HG02943 (cell line): ENCODE data around the gene MPRIP.

Source experiments
- ATAC-seq: cut with Tn5 transposase; IDR thresholded peaks from one replicate; pipeline ENCODE4 v1.9.1; 2021; ENCODE audit warnings: mild to moderate bottlenecking, low read depth, moderate library complexity; ENCODE audit not compliant: unreplicated experiment

MPRIP gene

DNA sequence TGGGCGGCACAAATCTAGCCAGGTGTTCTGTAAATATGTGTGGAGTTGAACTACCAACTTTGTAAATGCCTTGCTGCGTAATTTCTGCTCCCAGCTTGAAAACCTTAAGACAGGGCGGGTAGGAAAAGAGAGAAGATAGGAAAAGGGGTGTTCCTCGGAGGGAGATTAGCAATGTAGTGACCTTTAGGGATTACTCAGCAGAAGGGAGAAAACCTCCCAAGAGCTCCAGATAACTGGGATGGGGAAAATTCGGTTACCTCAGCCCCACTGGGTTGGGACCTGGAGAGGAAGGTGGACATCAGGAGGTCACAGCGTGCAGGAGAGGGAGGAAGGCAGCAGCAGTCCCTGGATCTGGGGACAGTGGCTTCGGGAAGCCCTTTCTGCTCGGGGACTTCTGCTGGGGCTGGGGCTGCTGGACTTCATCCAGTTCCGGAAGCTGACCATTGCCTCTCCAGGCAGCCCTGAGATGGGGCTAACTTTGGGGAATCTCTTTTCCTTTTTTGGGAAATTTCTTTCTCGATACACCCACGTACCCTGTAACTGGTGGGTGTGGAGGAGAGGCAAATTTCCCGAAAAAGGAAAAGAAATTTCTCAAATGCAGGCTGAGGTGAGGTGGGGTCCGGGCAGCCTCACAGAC lies 39.2 kb downstream of the MPRIP start:
- no peak for ATAC-seq

DNA sequence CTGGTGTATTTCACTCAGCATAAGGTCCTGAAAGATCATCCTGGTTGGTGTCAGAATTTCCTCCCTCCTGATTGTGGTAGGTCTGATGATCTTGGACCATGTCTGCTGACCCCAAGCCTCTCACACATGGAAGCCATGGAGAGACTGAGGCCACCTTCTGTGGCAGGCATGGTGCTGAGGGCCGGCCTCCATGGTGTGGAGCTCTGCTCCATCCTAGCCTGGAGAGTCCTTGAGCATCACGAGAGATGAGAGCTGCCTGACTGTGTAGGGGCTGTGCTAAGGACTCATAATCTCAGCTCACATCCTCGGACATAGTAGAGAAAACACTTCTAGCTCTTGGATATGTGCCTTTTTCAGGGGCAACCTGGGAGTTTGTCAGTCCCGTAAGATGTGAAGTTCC lies 40.6 kb downstream of the MPRIP start:
- ATAC-seq = no peak

DNA sequence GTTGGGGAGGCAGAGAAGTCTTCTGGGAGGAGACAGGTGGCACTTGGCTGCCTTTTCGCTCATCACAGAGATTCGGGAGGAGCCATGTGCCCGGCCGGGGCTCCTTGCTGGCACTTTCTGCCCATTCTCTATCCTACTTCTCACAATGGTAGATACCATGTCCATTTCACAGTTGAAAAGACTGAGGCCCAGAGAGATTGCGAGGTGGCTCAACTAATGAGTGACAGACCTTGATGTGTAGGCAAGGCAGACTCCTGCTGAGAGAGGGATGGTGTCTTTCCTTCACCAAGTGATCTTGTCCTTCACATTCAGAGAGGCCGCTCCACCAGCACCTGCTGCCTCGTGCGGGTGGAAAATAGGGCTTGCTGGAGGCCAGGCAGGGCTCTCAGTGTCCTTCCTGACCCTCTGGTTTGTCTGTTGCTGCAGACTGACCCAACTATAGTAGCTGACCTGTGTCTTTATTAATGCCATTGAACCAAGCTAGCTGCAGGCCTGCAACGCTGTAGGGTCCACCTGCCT lies 42.1 kb downstream of the MPRIP start:
- no peak for ATAC-seq

DNA sequence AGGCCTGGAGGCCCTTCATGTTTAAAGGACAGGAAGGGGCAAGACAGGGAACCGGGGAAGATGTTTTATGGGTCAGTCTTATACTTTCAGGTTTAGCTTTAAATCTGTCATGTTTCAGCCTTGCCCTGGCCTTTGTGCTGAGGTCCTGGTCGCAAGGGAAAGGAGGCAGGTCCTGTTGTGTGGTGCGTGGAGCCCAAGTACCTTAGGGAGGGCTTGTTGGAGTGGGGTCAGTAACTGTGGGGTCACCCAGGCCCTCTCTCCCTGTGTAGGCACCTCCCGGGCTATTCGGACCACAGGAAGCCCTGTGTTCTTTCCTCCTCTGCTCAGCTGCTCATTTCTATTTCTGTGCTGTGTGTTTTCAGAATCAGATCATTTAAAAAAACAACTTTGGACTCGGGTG lies 42.7 kb downstream of the MPRIP start:
- no peak for ATAC-seq

DNA sequence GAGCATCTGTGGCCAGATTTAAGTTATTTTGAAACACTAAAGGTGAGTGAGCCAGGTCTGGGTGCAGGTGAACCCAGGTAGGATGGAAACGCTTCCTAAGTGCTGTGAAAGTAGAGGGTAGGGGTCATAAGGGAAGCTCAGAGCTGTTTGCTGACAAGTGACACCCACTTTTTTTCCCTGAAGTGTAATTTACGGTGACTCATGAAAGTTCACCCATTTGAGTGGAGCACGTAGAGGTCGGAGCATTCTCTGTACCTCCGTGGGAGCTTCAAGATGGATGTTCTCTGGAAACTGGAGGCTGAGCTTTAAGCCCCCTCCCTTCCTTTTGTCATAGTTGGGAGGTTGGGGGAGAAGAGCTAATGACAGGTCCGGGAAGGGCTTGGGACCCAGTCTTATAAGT lies 44.3 kb downstream of the MPRIP start:
- ATAC-seq = no peak

DNA sequence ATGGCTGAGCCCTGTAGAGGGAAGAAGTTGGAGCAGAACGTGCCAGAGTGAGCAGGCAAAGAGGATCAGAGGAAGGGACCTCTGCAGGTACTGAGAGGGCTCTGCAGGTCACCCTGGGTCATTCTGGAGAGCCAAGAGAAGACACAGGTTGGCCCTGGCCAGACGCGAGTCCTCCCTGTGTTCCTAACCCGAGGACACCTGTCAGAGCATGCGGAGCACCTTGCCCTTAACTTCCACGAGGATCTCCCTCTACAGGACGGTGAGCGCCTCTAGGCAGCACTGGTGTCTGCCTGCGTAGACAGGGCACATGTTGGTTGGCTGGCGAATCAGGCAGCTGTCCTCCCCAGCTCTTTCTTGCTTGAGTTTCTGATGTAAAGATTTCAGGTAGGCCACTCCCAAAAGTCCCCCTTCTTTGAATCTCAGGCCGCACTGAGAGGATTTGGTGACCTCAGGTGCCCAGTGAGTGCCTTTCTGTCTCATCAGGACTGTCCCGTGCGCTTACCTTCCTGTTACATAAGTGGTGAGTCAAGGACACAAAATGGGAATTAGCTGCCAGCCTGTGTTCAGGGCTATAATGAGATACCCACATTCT lies 45.3 kb downstream of the MPRIP start:
- no peak for ATAC-seq

DNA sequence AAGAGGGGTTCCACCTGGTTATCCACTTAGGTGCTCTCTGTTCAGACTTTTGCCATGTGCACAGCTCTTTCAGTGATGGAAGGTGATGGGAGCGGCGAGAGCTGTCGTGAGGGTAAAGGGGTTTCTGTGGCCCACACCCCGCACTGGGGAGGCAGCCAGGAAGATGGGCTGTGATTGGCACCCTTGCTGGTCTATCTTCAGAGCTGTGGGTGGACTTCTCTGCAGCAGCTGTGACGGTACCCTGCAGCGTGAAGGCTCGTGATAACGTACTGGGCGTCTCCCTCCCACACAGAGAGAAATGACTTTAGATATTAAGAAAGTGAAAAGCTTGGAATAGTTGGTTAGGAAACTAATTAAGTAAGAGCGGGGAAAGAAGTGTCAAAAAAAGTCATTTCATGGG lies 45.8 kb downstream of the MPRIP start:
- no peak for ATAC-seq

DNA sequence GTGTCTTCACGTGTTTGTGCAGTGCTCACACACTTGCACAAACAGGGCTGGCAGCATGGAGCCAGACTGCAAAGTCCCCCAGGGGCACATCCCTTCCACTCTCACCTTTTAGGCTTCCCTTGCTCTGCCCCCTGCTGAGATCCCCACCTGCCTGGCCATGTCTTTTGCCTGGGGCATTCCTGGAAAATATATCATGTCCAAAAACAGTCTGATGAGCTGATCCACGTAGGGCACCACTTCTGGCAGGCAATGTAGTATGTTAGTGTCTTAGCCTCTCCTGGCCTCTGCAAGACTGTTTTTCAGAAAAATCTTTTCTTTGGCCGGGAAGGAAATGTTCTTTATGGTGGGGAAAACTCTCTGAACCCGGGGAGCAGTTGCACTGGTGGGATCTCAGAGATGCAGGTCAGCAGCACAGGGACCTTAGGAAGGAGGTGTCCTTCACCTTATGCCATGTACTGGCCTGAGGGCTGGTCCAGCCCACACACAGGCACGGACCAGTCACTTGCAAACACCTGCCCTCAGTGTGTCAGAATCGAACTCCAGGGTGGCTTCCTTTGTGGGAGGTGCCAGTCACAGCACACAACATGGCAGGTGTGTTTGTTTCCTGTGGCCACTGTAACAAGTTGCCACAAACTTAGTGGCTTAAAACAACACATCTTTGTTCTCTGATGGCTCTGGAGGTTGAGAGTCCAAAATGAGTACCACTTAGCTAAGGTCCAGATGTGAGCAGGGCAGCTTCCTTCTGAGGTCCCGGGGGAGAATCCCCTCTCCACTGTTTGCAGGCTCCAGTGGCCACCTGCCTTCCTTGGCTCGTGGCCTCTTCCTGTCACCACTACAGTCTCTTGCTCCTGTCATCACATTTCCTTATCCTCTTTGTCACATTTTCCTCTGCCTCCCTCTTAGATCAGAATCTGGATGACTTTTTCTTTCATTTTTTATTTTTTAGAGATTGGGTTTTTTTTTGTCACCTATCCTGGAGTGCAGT lies 46.6 kb downstream of the MPRIP start:
- no peak for ATAC-seq

DNA sequence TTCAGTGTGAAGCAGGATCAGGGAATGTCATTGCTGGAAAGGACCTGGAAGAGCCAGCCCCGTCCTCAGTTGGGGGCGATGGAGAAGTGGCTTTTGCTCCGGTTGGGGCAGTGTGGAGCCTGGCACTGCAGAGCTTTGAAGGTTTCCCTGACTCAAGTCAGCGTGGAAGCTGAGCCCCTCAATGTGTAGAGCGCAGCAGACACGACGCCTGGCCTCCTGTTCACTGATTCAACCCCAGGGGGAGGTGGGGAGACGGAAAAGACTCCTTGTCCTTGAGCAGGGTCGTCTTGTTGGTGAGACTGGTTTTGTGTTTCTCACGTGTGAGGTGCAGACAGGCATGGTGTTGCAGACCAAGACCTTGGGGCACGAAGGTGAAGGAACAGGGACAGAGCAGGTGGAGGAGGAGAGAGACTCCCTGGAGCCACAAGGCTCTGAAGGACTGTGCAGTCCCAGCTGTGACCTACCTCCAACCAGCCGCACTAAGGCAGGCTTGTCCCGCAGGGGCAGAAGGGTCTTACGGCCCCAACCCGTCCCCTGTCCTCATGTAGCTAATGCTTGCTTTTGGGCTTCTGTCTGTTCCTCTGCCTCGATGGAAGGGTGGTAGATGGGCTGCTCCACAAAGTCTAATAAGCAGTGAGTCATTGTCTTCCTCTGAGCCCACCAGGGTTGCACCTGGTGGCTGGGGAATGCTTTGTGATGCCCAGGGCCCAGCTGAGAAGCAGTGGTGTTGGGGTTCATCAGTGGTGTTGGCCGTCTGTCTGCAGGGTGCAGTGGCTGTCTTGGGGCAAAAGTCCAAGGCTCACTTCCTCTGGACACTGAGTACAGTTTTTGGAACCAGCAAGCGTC lies 47.8 kb downstream of the MPRIP start:
- ATAC-seq = no peak

DNA sequence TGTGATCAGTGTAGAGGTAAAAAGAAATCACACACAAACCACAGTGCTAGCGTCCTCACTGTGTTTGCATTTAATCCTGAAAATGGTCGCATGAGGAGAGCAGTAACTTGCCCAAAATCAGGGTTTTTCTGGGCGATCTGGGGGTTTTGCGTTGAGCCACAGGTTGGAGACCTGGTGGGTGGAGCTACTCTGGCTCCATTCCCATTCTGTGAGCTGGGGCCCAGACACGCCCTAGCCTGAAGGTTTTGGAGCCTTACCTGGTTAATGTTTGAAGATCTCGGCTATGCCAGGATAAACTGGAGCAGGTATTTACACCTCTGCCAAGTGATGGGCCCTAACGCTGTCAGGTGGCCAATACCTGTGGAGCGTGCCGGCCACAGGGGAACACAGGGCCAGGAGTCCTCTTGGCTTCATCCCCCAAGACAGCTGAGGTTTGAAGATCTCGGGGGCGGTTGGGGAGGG lies 48.4 kb downstream of the MPRIP start:
- ATAC-seq = no peak

DNA sequence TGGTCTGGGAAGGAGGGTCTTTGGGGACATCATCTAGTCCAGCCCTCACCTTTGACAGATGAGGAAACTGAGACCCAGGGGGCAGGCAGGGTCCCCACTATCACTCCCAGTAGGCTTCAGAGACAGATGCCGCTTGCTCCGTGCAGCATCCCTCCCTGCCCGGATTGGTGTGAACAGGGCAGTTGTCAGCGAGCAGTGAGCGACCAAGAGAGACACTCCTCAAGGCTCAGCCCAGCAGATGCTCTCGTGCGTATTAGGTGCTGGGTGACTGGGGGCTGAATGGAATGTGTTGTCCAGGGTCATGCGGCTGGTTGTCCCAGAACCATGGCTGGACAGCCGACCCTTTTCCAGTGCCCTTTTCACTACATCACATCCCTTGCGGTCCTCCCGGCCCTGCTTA lies 49.0 kb downstream of the MPRIP start:
- no peak for ATAC-seq

DNA sequence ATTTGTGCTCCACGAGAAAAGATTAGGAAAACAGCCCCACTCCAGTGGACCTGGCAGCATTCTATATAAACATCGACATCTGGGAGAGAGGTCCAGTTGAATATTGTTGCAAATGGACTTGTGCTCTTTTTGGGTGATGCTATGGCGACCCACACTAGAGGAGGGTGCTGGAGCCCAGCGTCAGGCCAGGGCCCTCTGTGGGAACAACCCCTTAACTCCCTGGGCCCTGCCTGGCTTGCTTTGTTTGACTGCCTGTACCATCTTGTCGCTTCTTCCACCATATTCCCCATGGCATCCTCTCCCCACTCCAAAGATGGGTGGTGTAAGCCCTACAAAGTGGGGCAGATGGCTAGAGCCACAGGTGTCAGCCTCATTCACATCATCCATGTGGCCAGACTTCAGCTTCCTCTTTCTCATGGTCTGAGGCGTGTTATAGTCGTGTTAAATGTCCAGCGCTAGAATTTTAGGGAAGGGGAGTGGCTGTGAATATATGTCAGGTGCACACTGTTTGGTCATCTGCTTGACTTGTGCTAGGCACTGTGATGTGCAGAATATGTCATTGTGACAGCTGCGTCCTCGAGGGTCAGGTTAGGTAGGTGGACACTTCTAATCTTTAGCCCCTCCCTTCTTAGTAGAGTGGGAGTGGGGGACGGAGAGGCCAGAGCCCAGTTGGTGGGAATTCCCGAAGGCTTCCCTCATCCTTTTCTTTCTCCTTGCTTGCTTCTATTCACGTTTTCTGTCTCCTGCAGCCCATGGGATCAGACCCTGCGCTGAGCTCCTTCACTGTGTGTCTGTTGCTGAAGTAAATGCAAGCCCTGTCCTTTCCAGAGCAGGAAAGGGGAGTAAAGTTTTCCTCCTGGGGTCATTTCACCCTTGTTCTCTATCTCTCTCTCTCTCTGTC lies 49.8 kb downstream of the MPRIP start:
- ATAC-seq = no peak

DNA sequence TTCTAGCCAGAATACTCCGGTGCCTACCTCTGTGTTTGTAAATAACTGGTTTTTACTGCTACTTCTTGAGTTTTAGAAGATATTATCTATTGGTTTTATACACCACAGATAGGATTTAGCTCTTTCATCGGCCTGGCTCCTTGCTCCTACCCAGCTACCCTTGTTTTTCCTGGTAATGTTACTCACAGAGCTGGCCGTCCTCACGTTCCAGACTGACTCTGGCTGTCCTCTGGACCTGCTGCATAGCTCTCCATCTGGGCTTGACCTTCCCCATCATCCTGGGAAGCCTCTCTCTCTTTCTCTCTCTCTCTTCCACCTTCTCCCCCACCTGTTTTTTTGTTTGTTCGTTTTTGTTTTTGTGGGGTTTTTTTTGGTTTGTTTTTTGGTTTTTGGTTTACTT lies 51.5 kb downstream of the MPRIP start:
- ATAC-seq = no peak

DNA sequence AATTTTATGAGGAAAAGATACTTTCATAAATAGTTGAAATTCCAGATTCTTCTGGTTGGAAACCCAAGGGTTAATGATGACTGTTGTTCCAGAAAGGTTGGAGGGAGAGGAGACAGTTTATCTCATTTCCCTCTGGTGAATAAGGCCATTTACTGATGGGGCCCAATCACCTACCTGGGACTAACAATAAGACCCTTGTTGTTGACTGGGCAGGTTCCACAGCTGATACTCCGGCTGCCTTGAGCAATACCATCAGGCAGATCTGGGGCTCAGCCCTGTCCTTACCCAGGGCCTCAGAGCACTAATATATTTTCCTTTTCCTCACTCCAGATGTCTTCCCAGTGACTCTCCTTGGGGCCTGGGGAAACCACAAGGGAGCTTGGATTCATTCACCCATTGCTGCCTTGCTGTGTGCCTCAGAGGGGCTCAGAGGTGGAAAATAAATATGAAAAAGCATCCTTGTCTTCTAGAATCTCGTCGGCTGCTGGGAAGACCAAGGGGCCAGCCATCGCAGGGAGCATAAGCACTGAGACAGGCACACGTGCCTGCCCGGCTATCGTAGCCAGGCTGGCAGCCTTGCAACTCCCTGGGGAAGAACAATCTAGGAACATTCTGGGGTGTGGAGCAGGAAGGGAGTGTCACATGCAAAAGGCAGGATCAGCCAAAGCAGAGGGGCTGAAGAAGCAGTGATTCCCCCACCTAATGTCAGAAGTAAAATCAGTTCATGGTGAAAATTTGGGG lies 54.4 kb downstream of the MPRIP start:
- no peak for ATAC-seq

DNA sequence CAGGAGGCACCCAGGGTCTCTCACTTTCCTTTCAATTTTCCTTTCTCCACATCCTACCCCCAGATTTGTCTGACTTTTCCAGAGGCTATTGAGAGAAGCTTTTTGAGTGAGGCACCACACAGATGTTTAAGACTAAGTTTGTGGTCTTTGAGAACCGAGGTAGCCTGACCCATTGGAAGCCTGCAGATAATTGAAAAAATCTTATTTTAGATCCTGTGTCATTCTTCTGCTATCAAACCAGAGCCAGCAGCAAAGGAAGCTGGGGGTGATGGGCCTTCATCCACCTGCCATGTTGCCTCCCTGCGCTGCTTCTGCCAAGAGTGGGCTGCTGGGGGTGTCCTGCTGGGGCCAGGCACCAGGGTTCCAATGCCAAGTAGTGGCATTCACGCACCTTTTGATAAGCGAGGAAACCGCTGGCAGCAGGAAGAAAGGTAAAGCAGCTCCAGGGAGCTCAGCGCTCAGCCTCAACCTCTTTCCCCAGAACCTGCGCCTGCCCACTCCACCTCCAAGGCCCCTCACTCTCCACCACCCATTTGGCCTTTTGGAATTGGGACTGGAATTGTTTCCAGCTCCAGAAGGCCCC lies 55.6 kb downstream of the MPRIP start:
- ATAC-seq = no peak

DNA sequence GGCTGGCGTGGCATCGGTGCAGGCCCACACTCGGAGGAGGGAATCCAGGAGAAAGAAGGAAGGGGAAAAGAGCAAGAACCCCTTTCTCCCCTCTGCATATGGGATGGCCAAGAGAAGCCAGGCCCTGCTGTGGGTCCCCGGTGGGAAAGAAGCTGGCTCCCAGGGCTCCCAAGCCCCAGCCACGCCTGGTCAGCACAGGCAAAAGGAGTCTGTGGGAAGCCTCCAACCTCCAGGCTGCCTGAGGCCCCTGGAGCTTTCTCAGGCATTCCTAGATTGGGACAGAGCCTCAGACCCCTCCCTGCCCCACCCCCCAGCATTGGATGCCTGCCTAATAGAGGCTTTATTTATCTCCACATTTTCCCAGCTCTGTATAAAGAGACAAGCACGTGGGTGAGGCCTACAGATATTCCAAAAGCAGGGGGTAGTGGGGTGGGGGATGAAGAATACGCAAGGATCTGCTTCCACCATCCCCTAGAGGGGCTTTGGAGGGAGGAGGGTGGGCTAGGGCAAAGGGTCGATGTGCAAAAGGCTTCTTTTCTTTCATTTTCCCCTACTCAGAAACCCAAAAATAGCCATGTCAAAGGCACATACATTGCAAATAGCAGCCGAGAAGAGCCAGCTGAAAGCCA lies 56.4 kb downstream of the MPRIP start:
- ATAC-seq = no peak

DNA sequence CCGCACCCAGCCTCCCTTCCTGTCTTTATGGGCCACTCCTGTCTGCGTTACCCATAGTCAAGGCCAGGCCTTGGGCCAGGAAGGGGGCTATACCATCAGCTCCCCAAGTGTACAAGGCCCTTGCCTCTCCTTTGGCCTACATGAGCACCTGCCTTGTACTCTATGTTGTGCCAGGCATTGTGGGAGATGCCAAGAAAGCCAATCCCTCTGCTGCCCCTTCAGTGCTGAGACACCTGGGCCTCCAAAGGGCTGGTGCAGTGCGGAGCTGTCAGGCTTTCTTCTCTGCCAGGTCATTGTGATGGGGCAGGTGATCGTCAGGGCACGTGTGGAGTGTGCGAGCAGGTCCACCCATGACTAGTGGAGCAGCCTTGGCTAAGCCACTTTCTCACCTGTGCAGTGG lies 59.9 kb downstream of the MPRIP start:
- ATAC-seq = no peak

DNA sequence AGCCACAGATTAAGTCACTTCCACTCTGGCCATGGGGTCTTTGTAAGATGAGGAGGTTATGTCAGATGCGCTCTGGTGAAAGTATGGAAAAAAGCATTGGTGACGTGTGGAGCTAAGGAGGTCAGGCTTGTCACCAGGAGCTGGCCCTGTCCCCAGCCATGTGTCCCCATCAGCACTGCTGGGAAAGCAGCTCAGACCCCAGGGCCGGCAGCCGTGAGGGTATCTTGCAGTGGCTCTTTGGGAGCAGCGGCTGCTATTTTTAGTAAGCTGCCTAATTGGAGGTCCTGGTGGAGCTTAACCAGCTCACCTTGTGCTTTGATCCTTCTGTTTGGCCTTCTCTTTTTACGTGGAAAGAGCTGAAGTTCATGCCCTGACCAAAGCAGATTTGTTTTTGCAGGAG lies 60.9 kb downstream of the MPRIP start:
- no peak for ATAC-seq
